ENCODE measurements around the gene CLEC4F. TPM values are rescaled to one million over a fixed set of nuclear protein-coding genes. Genes with fewer than 3 reads are reported as not detected.

The CLEC4F gene
- total RNA-seq, 1 donor from 2014 or later, result not detected

DNA sequence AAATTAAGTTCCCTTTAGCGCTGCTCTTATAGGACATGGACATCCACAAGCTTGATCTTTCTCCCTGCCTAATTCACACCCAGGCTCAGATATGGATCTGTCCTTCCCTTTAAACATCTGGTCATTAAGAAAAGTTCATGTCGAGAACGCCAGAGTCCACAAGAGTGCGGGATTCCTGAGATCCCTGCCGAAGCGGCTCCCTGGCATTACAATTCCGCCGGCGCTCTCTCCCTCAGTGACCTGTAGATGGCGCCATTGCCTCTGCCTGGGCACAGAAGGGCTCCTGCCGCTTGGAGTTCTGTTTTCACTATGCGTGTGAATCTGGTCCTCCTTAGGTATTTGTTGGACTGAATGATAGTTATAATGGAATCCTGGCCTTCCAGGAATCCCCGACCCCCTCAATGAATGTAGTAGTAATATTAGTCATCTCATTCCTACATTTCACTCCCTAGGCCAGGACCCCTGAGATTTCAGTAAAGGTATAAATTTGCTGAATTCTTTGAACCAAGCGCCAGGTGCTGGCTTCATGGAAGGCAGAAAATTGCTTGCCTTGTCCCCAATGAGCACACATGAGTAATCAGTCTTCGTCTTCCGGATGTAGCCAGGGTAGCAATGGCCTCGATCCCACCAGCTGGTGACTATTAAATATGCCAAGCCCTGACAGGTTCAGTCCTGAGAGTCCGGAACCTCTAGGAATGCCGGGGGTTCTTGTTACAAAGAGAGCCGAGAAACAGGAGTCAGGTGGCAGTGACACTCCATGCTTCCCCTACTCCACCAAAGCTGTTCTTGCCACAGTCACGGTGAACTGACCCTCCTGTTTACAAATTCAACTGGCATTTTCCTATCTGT, 41.6 kb upstream of the CLEC4F start:
- H3K4me2 ChIP-seq (ENCODE audit: low read length), result no peak overlapping the region
- peak; percentile 35 for DNase-seq (ENCODE audit: low read depth)
- peaks cover 56% of the 10 kb centered on the region for H3K27me3 ChIP-seq (ENCODE audit: insufficient read depth, low read length)
- H3K4me3 Mint-ChIP-seq (ENCODE audit: unreplicated experiment), result no peak overlapping the region
- peak overlapping the region; percentile 50 for H2AFZ ChIP-seq (ENCODE audit: low read depth, low read length)
- H4K20me1 ChIP-seq (ENCODE audit: insufficient read depth, low read length), result no peaks in the 10 kb centered on the region
- H3K9me3 ChIP-seq (ENCODE audit: insufficient read depth, low read depth, low read length), result no peaks in the 10 kb centered on the region
- H3K27me3 Mint-ChIP-seq (ENCODE audit: low read depth, unreplicated experiment), result peaks cover 53% of the 10 kb centered on the region
- peak overlapping the region; percentile 34 for H3K27ac Mint-ChIP-seq (ENCODE audit: unreplicated experiment)
- peaks cover 7% of the 10 kb centered on the region for H3K4me1 ChIP-seq (ENCODE audit: insufficient read depth, low read length)
- H3K36me3 Mint-ChIP-seq (ENCODE audit: low read depth, unreplicated experiment), result no peaks in the 10 kb centered on the region
- H3K36me3 ChIP-seq (ENCODE audit: insufficient read depth, low read length), result no peaks in the 10 kb centered on the region
- H3K9me3 Mint-ChIP-seq (ENCODE audit: unreplicated experiment), result no peaks in the 10 kb centered on the region
- TF ChIP-seq EZH2 (IDR thresholded peaks at IDR 0.05; ENCODE audit: insufficient read depth, low read length), result no peak
- TF ChIP-seq, protein P1, sequence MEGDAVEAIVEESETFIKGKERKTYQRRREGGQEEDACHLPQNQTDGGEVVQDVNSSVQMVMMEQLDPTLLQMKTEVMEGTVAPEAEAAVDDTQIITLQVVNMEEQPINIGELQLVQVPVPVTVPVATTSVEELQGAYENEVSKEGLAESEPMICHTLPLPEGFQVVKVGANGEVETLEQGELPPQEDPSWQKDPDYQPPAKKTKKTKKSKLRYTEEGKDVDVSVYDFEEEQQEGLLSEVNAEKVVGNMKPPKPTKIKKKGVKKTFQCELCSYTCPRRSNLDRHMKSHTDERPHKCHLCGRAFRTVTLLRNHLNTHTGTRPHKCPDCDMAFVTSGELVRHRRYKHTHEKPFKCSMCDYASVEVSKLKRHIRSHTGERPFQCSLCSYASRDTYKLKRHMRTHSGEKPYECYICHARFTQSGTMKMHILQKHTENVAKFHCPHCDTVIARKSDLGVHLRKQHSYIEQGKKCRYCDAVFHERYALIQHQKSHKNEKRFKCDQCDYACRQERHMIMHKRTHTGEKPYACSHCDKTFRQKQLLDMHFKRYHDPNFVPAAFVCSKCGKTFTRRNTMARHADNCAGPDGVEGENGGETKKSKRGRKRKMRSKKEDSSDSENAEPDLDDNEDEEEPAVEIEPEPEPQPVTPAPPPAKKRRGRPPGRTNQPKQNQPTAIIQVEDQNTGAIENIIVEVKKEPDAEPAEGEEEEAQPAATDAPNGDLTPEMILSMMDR (IDR thresholded peaks at IDR 0.05; ENCODE audit: insufficient read depth, low read depth, low read length), result peak; percentile 97
- no peak overlapping the region for H3K27ac ChIP-seq (ENCODE audit: low read depth, low read length)
- FAIRE-seq, result no peak
- no peaks in the 10 kb centered on the region for H3K79me2 ChIP-seq (ENCODE audit: insufficient read depth, low read length)
- H3K9ac ChIP-seq (ENCODE audit: low read length), result no peak overlapping the region
- H3K4me1 Mint-ChIP-seq (ENCODE audit: low read depth, unreplicated experiment), result no peaks in the 10 kb centered on the region
- H3K4me3 ChIP-seq (ENCODE audit: insufficient read depth, low read depth, low read length), result no peak overlapping the region

DNA sequence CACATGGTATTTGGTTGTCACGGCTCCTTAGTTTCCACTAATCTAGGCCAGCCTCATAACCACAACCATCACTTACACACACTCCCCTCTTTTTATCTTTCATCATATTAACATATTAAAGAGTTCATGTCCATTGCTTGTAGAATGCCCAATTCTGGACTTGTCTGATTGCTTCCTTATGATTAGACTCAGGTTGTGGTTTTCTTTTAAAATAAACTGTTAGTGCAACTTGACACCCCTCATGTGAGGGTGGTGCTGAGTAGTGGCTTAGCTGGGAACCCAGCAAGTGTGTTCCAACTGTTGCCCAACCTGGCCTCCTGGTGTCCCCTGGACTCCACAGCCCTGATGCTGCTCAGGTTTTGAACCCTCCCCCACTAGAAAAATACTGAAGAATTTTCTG, 35.3 kb upstream of the CLEC4F start:
- FAIRE-seq (no peak), DNase-seq (ENCODE audit: low read depth) (peak; percentile 32)
- Histone ChIP-seq H3K4me3 (ENCODE audit: insufficient read depth, low read depth, low read length) (no peak overlapping the region), H3K36me3 (ENCODE audit: insufficient read depth, low read length) (no peaks in the 10 kb centered on the region), H3K4me1 (ENCODE audit: insufficient read depth, low read length) (no peaks in the 10 kb centered on the region), H3K9me3 (ENCODE audit: insufficient read depth, low read depth, low read length) (no peaks in the 10 kb centered on the region), H4K20me1 (ENCODE audit: insufficient read depth, low read length) (no peaks in the 10 kb centered on the region), H3K4me2 (ENCODE audit: low read length) (no peak overlapping the region), H3K9ac (ENCODE audit: low read length) (no peak overlapping the region), H2AFZ (ENCODE audit: low read depth, low read length) (no peak overlapping the region), H3K27me3 (ENCODE audit: insufficient read depth, low read length) (peaks cover 36% of the 10 kb centered on the region), H3K27ac (ENCODE audit: low read depth, low read length) (no peak overlapping the region), H3K79me2 (ENCODE audit: insufficient read depth, low read length) (no peaks in the 10 kb centered on the region)
- Mint-ChIP-seq H3K4me3 (ENCODE audit: unreplicated experiment) (no peak overlapping the region), H3K36me3 (ENCODE audit: low read depth, unreplicated experiment) (no peaks in the 10 kb centered on the region), H3K4me1 (ENCODE audit: low read depth, unreplicated experiment) (peaks cover 3% of the 10 kb centered on the region), H3K9me3 (ENCODE audit: unreplicated experiment) (no peaks in the 10 kb centered on the region), H3K27me3 (ENCODE audit: low read depth, unreplicated experiment) (peaks cover 10% of the 10 kb centered on the region), H3K27ac (ENCODE audit: unreplicated experiment) (no peak overlapping the region)
- TF ChIP-seq EZH2 (IDR thresholded peaks at IDR 0.05; ENCODE audit: insufficient read depth, low read length), result no peak
- TF ChIP-seq, protein P1 (IDR thresholded peaks at IDR 0.05; ENCODE audit: insufficient read depth, low read depth, low read length), result no peak

DNA sequence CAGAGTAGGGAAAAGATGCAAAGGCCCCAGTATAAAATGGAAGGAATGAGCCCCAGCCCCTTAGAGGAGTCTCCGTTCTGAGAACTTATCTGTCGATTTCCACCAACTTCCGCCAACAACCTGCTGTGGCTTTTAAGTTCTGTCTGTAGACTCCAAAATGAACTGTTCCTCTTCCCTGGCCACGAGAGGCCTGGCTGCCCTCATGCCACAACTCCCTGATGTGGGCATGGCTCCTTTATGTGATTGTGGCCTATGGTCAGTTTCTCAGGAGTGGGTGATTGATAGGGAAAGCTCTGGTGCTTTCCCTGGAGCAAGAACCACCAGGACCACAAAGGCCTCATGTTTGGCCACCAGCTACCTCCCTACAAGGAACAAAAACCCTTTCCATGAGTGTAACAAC, 34.0 kb upstream of the CLEC4F start:
- peaks cover 30% of the 10 kb centered on the region for H3K27me3 ChIP-seq (ENCODE audit: insufficient read depth, low read length)
- no peaks in the 10 kb centered on the region for H4K20me1 ChIP-seq (ENCODE audit: insufficient read depth, low read length)
- no peaks in the 10 kb centered on the region for H3K36me3 ChIP-seq (ENCODE audit: insufficient read depth, low read length)
- no peaks in the 10 kb centered on the region for H3K79me2 ChIP-seq (ENCODE audit: insufficient read depth, low read length)
- Mint-ChIP-seq H3K36me3 (ENCODE audit: low read depth, unreplicated experiment) (no peaks in the 10 kb centered on the region), H3K27ac (ENCODE audit: unreplicated experiment) (no peak overlapping the region), H3K9me3 (ENCODE audit: unreplicated experiment) (no peaks in the 10 kb centered on the region), H3K4me3 (ENCODE audit: unreplicated experiment) (no peak overlapping the region), H3K4me1 (ENCODE audit: low read depth, unreplicated experiment) (peaks cover 3% of the 10 kb centered on the region), H3K27me3 (ENCODE audit: low read depth, unreplicated experiment) (peaks cover 3% of the 10 kb centered on the region)
- H3K27ac ChIP-seq (ENCODE audit: low read depth, low read length), result no peak overlapping the region
- FAIRE-seq, result no peak
- H3K9me3 ChIP-seq (ENCODE audit: insufficient read depth, low read depth, low read length), result no peaks in the 10 kb centered on the region
- no peak overlapping the region for H3K4me2 ChIP-seq (ENCODE audit: low read length)
- H3K4me3 ChIP-seq (ENCODE audit: insufficient read depth, low read depth, low read length), result no peak overlapping the region
- no peak overlapping the region for H2AFZ ChIP-seq (ENCODE audit: low read depth, low read length)
- no peak for DNase-seq (ENCODE audit: low read depth)
- TF ChIP-seq EZH2 (IDR thresholded peaks at IDR 0.05; ENCODE audit: insufficient read depth, low read length), result no peak
- TF ChIP-seq, protein P1 (IDR thresholded peaks at IDR 0.05; ENCODE audit: insufficient read depth, low read depth, low read length), result no peak
- H3K4me1 ChIP-seq (ENCODE audit: insufficient read depth, low read length), result no peaks in the 10 kb centered on the region
- H3K9ac ChIP-seq (ENCODE audit: low read length), result no peak overlapping the region

Measured in astrocyte (in vitro differentiated cells and primary cell).